Activated T-cell treated with anti-CD3 and anti-CD28 coated beads, Interleukin-2, amount 50 U/mL, for 72 hours (primary cell): Measurements from ENCODE around the gene TFEC. TPM values are rescaled to one million over a fixed set of nuclear protein-coding genes. Genes with fewer than 3 reads are reported as not detected.

ENCODE experiments used
- ATAC-seq, 2 donors: fragments of 150-1000 bp; cut with Tn5 transposase; replicated peaks in 1 of 2; 2 replicates each; pipeline ENCODE4 v1.10.0; 2021; ENCODE audit warnings: moderate library complexity in 2 of 2, mild to moderate bottlenecking in 1 of 2
- DNase-seq, 2 donors: peaks; one replicate each; pipeline ENCODE4 v3.0.0; 2021 to 2022; ENCODE audit warnings: mixed read lengths in 1 of 2
- H3K27ac Mint-ChIP-seq: one replicate; pipeline ENCODE4 v1.8.0; 2022; ENCODE audit warnings: mild to moderate bottlenecking, moderate library complexity, mixed read lengths
- H3K27me3 Mint-ChIP-seq: one replicate; pipeline ENCODE4 v1.8.0; 2022; ENCODE audit warnings: low read depth, mixed read lengths
- H3K36me3 Mint-ChIP-seq, 2 donors: one replicate each; pipeline ENCODE4 v1.8.0; 2022; ENCODE audit warnings: mixed read lengths in 2 of 2, mild to moderate bottlenecking in 1 of 2; ENCODE audit not compliant: insufficient read depth in 2 of 2
- H3K4me1 Mint-ChIP-seq: one replicate; pipeline ENCODE4 v1.8.0; 2022; ENCODE audit warnings: low read depth, mixed read lengths
- H3K4me3 Mint-ChIP-seq, 2 donors: one replicate each; pipeline ENCODE4 v1.8.0; 2022; ENCODE audit warnings: mild to moderate bottlenecking in 2 of 2, mixed read lengths in 2 of 2, moderate library complexity in 2 of 2
- H3K9me3 Mint-ChIP-seq, 2 donors: one replicate each; pipeline ENCODE4 v1.8.0; 2022; ENCODE audit warnings: mixed read lengths in 2 of 2
- total RNA-seq, 2 donors: library from RNA; stranded (reverse); gene quantifications; one replicate each; pipeline ENCODE4 v1.2.3, GENCODE V29; 2022

Gene TFEC
- total RNA-seq, 2 donors from 2014 or later = 0.14 to 0.44 TPM

- DNase-seq (no peak), ATAC-seq (no peak)
- Mint-ChIP-seq H3K4me1 (no peaks in the 10 kb centered on the region), H3K27ac (no peak overlapping the region), H3K4me3 (no peak overlapping the region), H3K9me3 (no peaks in the 10 kb centered on the region), H3K27me3 (no peaks in the 10 kb centered on the region), H3K36me3 (no peaks in the 10 kb centered on the region)
These were observed 54.8 kb downstream of the TFEC start for GRCh38 chr7:115975766-115976165.

- Mint-ChIP-seq H3K27me3 (no peaks in the 10 kb centered on the region), H3K27ac (no peak overlapping the region), H3K4me3 (no peak overlapping the region), H3K9me3 (no peaks in the 10 kb centered on the region), H3K4me1 (no peaks in the 10 kb centered on the region), H3K36me3 (no peaks in the 10 kb centered on the region)
- DNase-seq (no peak), ATAC-seq (no peak)
These were observed 57.2 kb downstream of the TFEC start for GRCh38 chr7:115973406-115973805.

- Mint-ChIP-seq H3K36me3 (no peaks in the 10 kb centered on the region), H3K4me3 (no peak overlapping the region), H3K9me3 (no peaks in the 10 kb centered on the region), H3K4me1 (no peaks in the 10 kb centered on the region), H3K27ac (no peak overlapping the region), H3K27me3 (no peaks in the 10 kb centered on the region)
- DNase-seq = no peak
- no peak for ATAC-seq
These were observed 59.1 kb downstream of the TFEC start for GRCh38 chr7:115971506-115971905.

GRCh38 chr7:115968596-115968995 lies 62.0 kb downstream of the TFEC start:
- ATAC-seq (no peak), DNase-seq (no peak)
- Mint-ChIP-seq H3K36me3 (no peaks in the 10 kb centered on the region), H3K27ac (no peak overlapping the region), H3K27me3 (no peaks in the 10 kb centered on the region), H3K4me3 (no peak overlapping the region), H3K9me3 (peaks cover 0 to 1% of the 10 kb centered on the region in 2 donors), H3K4me1 (no peaks in the 10 kb centered on the region)

GRCh38 chr7:115968171-115968570 lies 62.4 kb downstream of the TFEC start:
- H3K27ac Mint-ChIP-seq = no peak overlapping the region
- peaks cover 0 to 1% of the 10 kb centered on the region in 2 donors for H3K9me3 Mint-ChIP-seq
- no peaks in the 10 kb centered on the region for H3K27me3 Mint-ChIP-seq
- no peak for DNase-seq
- no peaks in the 10 kb centered on the region for H3K4me1 Mint-ChIP-seq
- no peak overlapping the region for H3K4me3 Mint-ChIP-seq
- no peaks in the 10 kb centered on the region for H3K36me3 Mint-ChIP-seq
- ATAC-seq = no peak

- Mint-ChIP-seq H3K36me3 (no peaks in the 10 kb centered on the region), H3K4me3 (no peak overlapping the region), H3K27me3 (no peaks in the 10 kb centered on the region), H3K9me3 (peaks cover 0 to 1% of the 10 kb centered on the region in 2 donors), H3K4me1 (no peaks in the 10 kb centered on the region), H3K27ac (no peak overlapping the region)
- ATAC-seq (no peak), DNase-seq (no peak)
These were observed 64.6 kb downstream of the TFEC start for GRCh38 chr7:115965796-115966475.

GRCh38 chr7:115965236-115965635 lies 65.3 kb downstream of the TFEC start:
- H3K36me3 Mint-ChIP-seq = no peaks in the 10 kb centered on the region

GRCh38 chr7:115964799-115965198 lies 65.8 kb downstream of the TFEC start:
- Mint-ChIP-seq H3K4me1 (no peaks in the 10 kb centered on the region), H3K9me3 (peaks cover 0 to 1% of the 10 kb centered on the region in 2 donors), H3K36me3 (no peaks in the 10 kb centered on the region), H3K27ac (no peak overlapping the region), H3K27me3 (no peaks in the 10 kb centered on the region), H3K4me3 (no peak overlapping the region)
- DNase-seq = no peak
- ATAC-seq = no peak

More at GRCh38 chr7:115965236-115965635, 65.3 kb downstream of the TFEC start:
- Mint-ChIP-seq H3K4me3 (no peak overlapping the region), H3K27ac (no peak overlapping the region), H3K9me3 (peaks cover 0 to 1% of the 10 kb centered on the region in 2 donors), H3K4me1 (no peaks in the 10 kb centered on the region), H3K27me3 (no peaks in the 10 kb centered on the region)
- DNase-seq = no peak
- no peak for ATAC-seq

GRCh38 chr7:115962340-115962739 lies 68.2 kb downstream of the TFEC start:
- Mint-ChIP-seq H3K27ac (no peak overlapping the region), H3K36me3 (no peaks in the 10 kb centered on the region), H3K9me3 (peaks cover 0 to 6% of the 10 kb centered on the region in 2 donors), H3K4me1 (no peaks in the 10 kb centered on the region), H3K4me3 (no peak overlapping the region), H3K27me3 (no peaks in the 10 kb centered on the region)
- ATAC-seq = no peak
- no peak for DNase-seq

- Mint-ChIP-seq H3K27ac (no peak overlapping the region), H3K9me3 (no peaks in the 10 kb centered on the region), H3K36me3 (no peaks in the 10 kb centered on the region), H3K4me3 (no peak overlapping the region), H3K4me1 (no peaks in the 10 kb centered on the region), H3K27me3 (no peaks in the 10 kb centered on the region)
- DNase-seq = no peak
- no peak for ATAC-seq
These were observed 76.8 kb downstream of the TFEC start for GRCh38 chr7:115953592-115954255.

GRCh38 chr7:115952832-115953231 lies 77.7 kb downstream of the TFEC start:
- DNase-seq = no peak
- Mint-ChIP-seq H3K9me3 (no peaks in the 10 kb centered on the region), H3K4me3 (no peak overlapping the region), H3K36me3 (no peaks in the 10 kb centered on the region), H3K4me1 (no peaks in the 10 kb centered on the region), H3K27ac (no peak overlapping the region), H3K27me3 (no peaks in the 10 kb centered on the region)
- ATAC-seq = no peak

- Mint-ChIP-seq H3K27ac (no peak overlapping the region), H3K9me3 (no peaks in the 10 kb centered on the region), H3K4me3 (no peak overlapping the region), H3K4me1 (no peaks in the 10 kb centered on the region), H3K36me3 (no peaks in the 10 kb centered on the region), H3K27me3 (no peaks in the 10 kb centered on the region)
- ATAC-seq = no peak
- DNase-seq = no peak
These were observed 79.0 kb downstream of the TFEC start for GRCh38 chr7:115951547-115951946.

GRCh38 chr7:115941703-115942268 lies 88.8 kb downstream of the TFEC start:
- no peaks in the 10 kb centered on the region for H3K27me3 Mint-ChIP-seq
- no peak overlapping the region for H3K4me3 Mint-ChIP-seq
- no peak for ATAC-seq
- H3K36me3 Mint-ChIP-seq = no peaks in the 10 kb centered on the region
- no peaks in the 10 kb centered on the region for H3K9me3 Mint-ChIP-seq
- no peaks in the 10 kb centered on the region for H3K4me1 Mint-ChIP-seq
- H3K27ac Mint-ChIP-seq = no peak overlapping the region
- no peak for DNase-seq
